ENCODE measurements around the gene GCGR.

DNA sequence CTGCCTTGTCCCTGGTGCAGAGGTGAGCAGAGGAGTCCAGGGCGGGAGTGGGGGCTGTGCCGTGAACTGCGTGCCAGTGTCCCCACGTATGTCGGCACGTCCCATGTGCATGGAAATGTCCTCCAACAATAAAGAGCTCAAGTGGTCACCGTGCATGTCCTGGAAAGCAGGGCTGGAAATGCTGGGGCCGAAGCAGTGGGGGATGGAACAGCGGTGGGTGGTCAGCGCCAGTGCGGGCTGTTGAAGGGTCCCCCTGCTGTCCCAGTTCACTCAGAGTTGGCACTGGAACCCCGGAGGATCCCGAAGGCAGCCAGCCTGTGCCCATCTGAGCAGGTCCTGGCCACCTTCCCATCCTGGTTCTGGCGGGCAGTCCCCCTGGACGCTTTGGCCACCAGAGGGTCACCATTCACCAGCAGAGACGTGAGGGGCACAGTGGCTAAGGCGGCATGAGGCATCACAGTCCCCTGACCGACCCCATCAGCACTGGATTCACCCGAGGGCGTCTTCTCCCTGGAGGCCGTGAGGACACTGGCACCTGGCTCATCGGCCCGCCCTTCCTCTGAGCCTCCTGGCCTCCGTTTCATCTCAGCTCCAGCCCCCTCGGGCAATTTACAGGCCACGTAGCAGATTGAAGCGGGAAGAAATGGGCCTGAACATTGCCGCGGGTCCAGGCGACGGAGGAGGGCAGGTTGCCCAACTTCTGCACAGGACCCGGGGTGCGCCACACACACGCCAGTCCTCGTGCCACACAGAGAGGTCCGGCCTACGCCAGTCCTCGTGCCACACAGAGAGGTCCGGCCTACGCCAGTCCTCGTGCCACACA, 10.1 kb downstream of the GCGR start:
- TF ChIP-seq, protein P1, sequence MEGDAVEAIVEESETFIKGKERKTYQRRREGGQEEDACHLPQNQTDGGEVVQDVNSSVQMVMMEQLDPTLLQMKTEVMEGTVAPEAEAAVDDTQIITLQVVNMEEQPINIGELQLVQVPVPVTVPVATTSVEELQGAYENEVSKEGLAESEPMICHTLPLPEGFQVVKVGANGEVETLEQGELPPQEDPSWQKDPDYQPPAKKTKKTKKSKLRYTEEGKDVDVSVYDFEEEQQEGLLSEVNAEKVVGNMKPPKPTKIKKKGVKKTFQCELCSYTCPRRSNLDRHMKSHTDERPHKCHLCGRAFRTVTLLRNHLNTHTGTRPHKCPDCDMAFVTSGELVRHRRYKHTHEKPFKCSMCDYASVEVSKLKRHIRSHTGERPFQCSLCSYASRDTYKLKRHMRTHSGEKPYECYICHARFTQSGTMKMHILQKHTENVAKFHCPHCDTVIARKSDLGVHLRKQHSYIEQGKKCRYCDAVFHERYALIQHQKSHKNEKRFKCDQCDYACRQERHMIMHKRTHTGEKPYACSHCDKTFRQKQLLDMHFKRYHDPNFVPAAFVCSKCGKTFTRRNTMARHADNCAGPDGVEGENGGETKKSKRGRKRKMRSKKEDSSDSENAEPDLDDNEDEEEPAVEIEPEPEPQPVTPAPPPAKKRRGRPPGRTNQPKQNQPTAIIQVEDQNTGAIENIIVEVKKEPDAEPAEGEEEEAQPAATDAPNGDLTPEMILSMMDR (IDR thresholded peaks at IDR 0.05), result no peak
- TF ChIP-seq POLR2A (IDR thresholded peaks at IDR 0.05), result no peak

All from uterus (tissue), 2 donors.